CMK (cell line): ENCODE measurements around the gene PCYT1B.

Experiments
- DNase-seq: peaks from one replicate; pipeline ENCODE4 v3.0.0-alpha.2; 2010; ENCODE audit warnings: low read depth

PCYT1B gene

DNA sequence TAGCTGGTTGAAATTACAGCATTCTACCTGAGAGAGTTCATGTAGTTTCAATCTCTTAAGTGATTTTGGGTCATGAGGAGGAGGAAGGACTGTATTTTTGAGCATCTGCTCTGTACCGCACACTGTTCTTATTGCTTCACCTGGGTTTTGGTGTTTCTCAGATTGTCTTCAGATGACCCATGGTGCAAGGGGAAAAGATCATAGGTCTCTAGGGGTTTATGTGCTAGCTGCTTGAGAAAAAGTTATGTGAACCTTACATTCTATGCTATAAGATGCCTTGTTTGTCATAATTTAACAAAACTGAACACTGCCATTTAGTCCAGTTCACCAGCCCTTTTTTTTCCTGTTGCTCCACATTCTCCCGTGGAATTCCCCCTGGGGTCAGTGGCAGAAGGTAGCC lies 121.7 kb downstream of the PCYT1B start:
- DNase-seq, result no peak

DNA sequence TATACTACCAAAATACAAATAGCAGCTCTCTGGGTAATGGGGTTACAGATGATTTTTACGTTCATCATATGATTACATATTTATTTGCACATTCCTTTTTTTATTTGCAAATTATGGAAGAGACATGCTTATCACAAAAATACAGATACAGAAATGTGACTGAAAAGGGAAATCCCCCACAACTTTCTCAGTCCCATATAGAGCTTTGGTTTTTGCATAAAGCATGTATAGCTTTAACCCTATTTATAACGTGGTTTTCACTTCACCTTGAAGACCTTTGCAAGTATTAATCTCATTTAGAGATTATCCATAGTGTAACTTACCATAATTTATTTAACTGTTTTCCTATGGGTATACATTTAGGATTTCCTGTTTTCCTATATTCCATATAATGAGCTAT lies 126.7 kb downstream of the PCYT1B start:
- no peak for DNase-seq

DNA sequence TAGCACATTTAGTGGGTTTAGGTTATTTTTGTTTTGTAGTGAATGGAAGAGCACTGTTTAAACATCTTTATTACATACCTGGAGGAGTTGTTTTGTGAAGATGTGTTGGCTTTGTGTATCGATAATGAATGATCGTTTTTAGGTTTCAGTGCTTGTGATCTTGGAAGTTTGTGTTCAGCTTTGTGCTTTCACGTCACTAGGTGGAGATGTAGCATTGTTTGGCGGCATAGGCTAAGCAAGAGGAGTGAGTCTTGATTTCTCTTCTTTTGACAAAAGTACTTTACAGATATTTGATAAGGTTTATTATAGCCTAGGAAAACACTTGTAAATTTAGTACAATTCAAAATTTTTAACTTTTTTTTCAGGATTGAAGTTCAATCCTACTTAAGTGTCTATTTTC lies 131.7 kb downstream of the PCYT1B start:
- DNase-seq, result no peak

DNA sequence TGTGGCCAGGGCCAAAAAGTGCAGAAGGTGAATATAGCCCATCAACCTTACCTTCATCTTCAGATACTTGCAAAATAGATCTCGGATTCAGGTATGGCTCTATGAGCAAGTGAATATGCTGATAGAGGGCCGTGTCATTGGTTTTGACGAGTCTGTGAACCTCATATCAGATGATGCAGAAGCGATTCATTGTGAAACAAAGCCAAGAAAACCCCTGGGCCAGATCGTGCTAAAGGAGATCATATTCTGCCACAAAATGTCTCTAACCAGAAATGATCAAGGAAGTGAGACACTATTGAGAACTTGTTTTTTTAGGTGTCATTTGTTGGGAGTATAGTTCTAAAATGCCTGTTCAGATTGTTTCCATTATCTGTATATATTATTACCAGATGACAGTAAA lies 133.7 kb downstream of the PCYT1B start:
- DNase-seq, result no peak

DNA sequence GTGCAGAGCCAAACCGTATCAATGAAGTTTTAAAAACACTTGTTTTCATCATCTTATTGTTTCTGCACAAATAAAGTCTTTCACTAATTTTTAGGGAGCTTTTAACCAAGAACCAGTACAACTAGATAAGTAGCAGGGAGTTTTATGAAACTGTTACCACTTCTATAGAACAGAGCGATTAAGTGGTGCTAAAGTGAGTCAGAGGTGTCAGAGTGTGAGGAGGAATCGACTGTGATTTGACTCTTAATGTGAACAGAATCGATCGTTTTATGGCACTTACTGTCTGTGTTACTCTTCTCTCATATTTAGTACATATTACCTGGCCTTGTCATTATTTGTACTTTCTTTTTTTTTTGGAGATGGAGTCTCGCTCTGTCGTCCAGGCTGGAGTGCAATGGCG lies 138.8 kb downstream of the PCYT1B start:
- no peak for DNase-seq
